Adrenal gland (tissue), 12 donors: Measurements from ENCODE around the gene PI16. TPM values are rescaled to one million over a fixed set of nuclear protein-coding genes. Genes with fewer than 3 reads are reported as not detected.
A peak's percentile ranks its signal among the peaks of the same experiment; 100 is the strongest.

Experiments used
- DNase-seq, 7 donors: peaks; one replicate each; pipeline ENCODE4 v3.0.0-alpha.2; 2019 to 2020
- H3K27ac ChIP-seq, 5 donors: fragments of 200-600 bp; sonication (generic) in 4 of 5; 1 replicate in 3 of 5; 2 replicates in 2 of 5; pipeline versions ENCODE4 v1.5.1 to v1.8.0; 2016 to 2020; ENCODE audit warnings: mild to moderate bottlenecking in 1 of 5
- H3K27me3 ChIP-seq: fragments of 200-600 bp; 2 replicates; pipeline ENCODE4 v1.8.0; 2021
- H3K36me3 ChIP-seq, 2 donors: fragments of 200-600 bp; replicated peaks in 1 of 2; 1 replicate in 1 of 2; 2 replicates in 1 of 2; pipeline versions ENCODE4 v1.5.1 to v1.8.0; 2018 to 2022
- H3K4me1 ChIP-seq, 2 donors: fragments of 200-600 bp; replicated peaks in 1 of 2; 1 replicate in 1 of 2; 2 replicates in 1 of 2; pipeline versions ENCODE4 v1.5.1 to v1.8.0; 2018 to 2021
- H3K4me3 ChIP-seq, 4 donors: fragments of 200-600 bp; sonication (generic) in 3 of 4; one replicate each; pipeline ENCODE4 v1.5.1; 2016 to 2018
- H3K9me3 ChIP-seq, 3 donors: fragments of 200-600 bp; sonication (generic) in 1 of 3; replicated peaks in 1 of 3; 1 replicate in 2 of 3; 2 replicates in 1 of 3; pipeline versions ENCODE4 v1.5.1 to v1.8.0; 2016 to 2021
- CTCF ChIP-seq, 6 experiments: fragments of 450-650 bp in 4 of 6; fragments of 200-600 bp in 2 of 6; sonication (generic) in 1 of 6; IDR thresholded peaks; 1 replicate in 5 of 6; 2 replicates in 1 of 6; pipeline versions ENCODE4 v1.5.1 to v1.8.0; 2016 to 2021; ENCODE audit warnings: antibody characterized with exemption in 6 of 6, mild to moderate bottlenecking in 2 of 6, moderate library complexity in 1 of 6
- POLR2A ChIP-seq, 2 donors: fragments of 450-650 bp; IDR thresholded peaks; one replicate each; pipeline ENCODE4 v1.6.1; 2017; ENCODE audit warnings: antibody characterized with exemption in 2 of 2, mild to moderate bottlenecking in 2 of 2, moderate library complexity in 1 of 2
- WGBS, 4 donors: extraction: QIAGEN DNeasy Blood & Tissue Kit in 2 of 4; methylation state at CpG; one replicate each; pipeline versions ENCODE4 v1.1.5 to v1.1.7; 2013 to 2017; 5-methylcytosine and 5-hydroxymethylcytosine counted together
- intact Hi-C, 2 donors: fragments of 100-400 bp; cut with DNase I; formaldehyde crosslinking; loops; one replicate each; pipeline versions ENCODE4 v1.14.1 to v1.15.0; 2022 to 2023
- polyA plus RNA-seq, 3 donors: library from polyadenylated mRNA; stranded (reverse); fragments of 200-250 nt in 2 of 3; fragments of 350-450 nt in 1 of 3; fragmentation: Illumina TruSeq in 1 of 3; extraction: RNeasy Lipid Tissue Mini Kit (QIAGEN cat#74804) in 1 of 3; gene quantifications; one replicate each; pipeline ENCODE4 v1.2.3, GENCODE V29; 2013 to 2014
- total RNA-seq, 9 donors: library from RNA; depleted of rRNA in 4 of 9; stranded (reverse); fragments of >200 nt in 4 of 9; fragments of 120-200 nt in 1 of 9; fragmentation: NEBNext Ultra II Directional in 1 of 9; extraction: Animal tissue kit (Norgen Biotek cat#: 25700) in 1 of 9; gene quantifications; one replicate each; pipeline versions ENCODE4 v1.1.0 to v1.2.4, GENCODE V29; 2013 to 2023
- donor health status: healthy with polysubstance abuse.
- donor health status: Bipolar disorder and iron deficiency.
- donor health status: DM: yes; HTN: yes; CAD: no.
- donor health status: DM: no; HTN: no; CAD: no.
- donor health status: DM: no; HTN: no; CAD: no.
- donor health status: DM: yes; HTN: yes; CAD: no.

The PI16 gene
- total and polyA plus RNA-seq, 12 donors, result 0.12 to 9.3 (median 0.68) TPM; not detected in 1

GRCh38 chr6:36961441-36962435 is 7.2 kb downstream of the PI16 start:
- peak in 2 of 7 donors; percentile 9 to 15 for DNase-seq
- Histone ChIP-seq H3K9me3 (no peaks in the 10 kb centered on the region), H3K36me3 (no peaks in the 10 kb centered on the region), H3K4me3 (no peak overlapping the region), H3K27me3 (no peaks in the 10 kb centered on the region), H3K4me1 (peaks cover 0 to 8% of the 10 kb centered on the region in 2 donors), H3K27ac (peak overlapping the region in 1 of 5 donors; percentile 77)
- intact Hi-C loops, result no loop called here
- 64 to 85% (median 74%) methylated on average over 19 to 40 of the region's 40 CpGs for WGBS, 4 donors
- TF ChIP-seq CTCF (IDR thresholded peaks at IDR 0.05), result no peak
- no peak for TF ChIP-seq POLR2A (IDR thresholded peaks at IDR 0.05)

- TF ChIP-seq POLR2A (IDR thresholded peaks at IDR 0.05) (no peak), CTCF (IDR thresholded peaks at IDR 0.05) (no peak)
- peaks cover 0 to 10% of the 10 kb centered on the region in 2 donors for H3K36me3 ChIP-seq
- intact Hi-C loops, result no loop called here
- peak; percentile 55 to 86 (median 73) for DNase-seq
- H3K4me3 ChIP-seq, result no peak overlapping the region
- 64 to 81% (median 68%) methylated on average over 9 to 12 of the region's 12 CpGs for WGBS, 4 donors
- no peaks in the 10 kb centered on the region for H3K9me3 ChIP-seq
- peaks cover 0 to 16% of the 10 kb centered on the region in 2 donors for H3K4me1 ChIP-seq
- no peak overlapping the region for H3K27ac ChIP-seq
- no peaks in the 10 kb centered on the region for H3K27me3 ChIP-seq
Measured at GRCh38 chr6:36962874-36963273, 8.3 kb downstream of the PI16 start.

- no peak overlapping the region for H3K4me3 ChIP-seq
- H3K9me3 ChIP-seq, result no peaks in the 10 kb centered on the region
- 75 to 89% (median 81%) methylated on average over 7 to 11 of the region's 11 CpGs for whole genome bisulfite sequencing, 4 donors
- intact Hi-C loops, result no loop called here
- peaks cover 0 to 16% of the 10 kb centered on the region in 2 donors for H3K4me1 ChIP-seq
- H3K27ac ChIP-seq, result no peak overlapping the region
- peaks cover 0 to 18% of the 10 kb centered on the region in 2 donors for H3K36me3 ChIP-seq
- no peak for TF ChIP-seq CTCF (IDR thresholded peaks at IDR 0.05)
- no peak for TF ChIP-seq POLR2A (IDR thresholded peaks at IDR 0.05)
- peak in 6 of 7 donors; percentile 45 to 80 (median 73) for DNase-seq
- no peaks in the 10 kb centered on the region for H3K27me3 ChIP-seq
Measured at GRCh38 chr6:36963451-36964290, 9.1 kb downstream of the PI16 start.

- Histone ChIP-seq H3K36me3 (peaks cover 0 to 25% of the 10 kb centered on the region in 2 donors), H3K27ac (no peak overlapping the region), H3K27me3 (no peaks in the 10 kb centered on the region), H3K4me1 (peaks cover 0 to 16% of the 10 kb centered on the region in 2 donors), H3K9me3 (no peaks in the 10 kb centered on the region), H3K4me3 (no peak overlapping the region)
- TF ChIP-seq POLR2A (IDR thresholded peaks at IDR 0.05) (no peak), CTCF (IDR thresholded peaks at IDR 0.05) (no peak)
- intact Hi-C loops, result no loop called here
- WGBS, 4 donors, result 74 to 100% (median 88%) methylated on average over 1 to 6 of the region's 6 CpGs
- peak in 1 of 7 donors; percentile 13 for DNase-seq
Measured at GRCh38 chr6:36964349-36964748, 9.8 kb downstream of the PI16 start.
